ENCODE results near the gene FCN1.
"Not testable (repeated sequence)": the region's sequence is repeated elsewhere in the genome, so short reads cannot be mapped to it uniquely, and the experiment has no call there.

The FCN1 gene

DNA sequence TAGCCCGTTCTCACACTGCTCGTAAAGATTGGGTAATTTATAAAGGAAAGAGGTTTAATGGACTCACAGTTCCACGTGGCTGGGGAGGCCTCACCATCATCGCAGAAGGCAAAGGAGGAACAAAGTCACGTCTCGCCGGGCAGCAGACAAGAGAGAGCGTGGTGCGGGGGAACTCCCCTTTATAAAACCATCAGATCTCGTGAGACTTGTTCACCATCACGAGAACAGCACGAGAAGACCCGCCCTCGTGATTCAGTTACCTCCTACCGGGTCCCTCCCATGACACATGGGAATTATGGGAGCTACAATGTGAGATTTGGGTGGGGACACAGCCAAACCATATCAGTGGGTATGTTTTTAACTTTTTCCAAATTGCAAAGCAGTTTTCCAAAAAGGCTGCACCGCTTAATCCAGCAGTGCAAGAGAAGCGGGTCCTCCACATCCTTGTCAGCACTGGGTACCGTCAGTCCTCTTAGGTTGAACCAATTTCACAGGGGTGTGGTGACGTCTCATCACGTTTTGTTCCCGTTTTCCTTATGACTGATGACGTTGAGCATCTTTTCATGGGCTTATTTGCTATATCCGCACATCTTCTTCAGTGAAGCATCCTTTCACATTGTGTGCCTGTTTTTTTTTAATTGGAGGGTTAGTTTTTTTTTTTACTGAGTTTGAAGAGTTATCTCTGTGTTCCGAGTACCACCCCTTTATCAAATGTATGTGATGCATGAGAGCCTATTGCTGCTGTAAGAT lies 45.1 kb downstream of the FCN1 start:
- no peak for DNase-seq (ENCODE audit: low read depth in 2 of 2)

- no peak for DNase-seq (ENCODE audit: low read depth in 2 of 2)
Measured at GRCh38 chr9:134871697-134872340, 45.9 kb downstream of the FCN1 start.

DNA sequence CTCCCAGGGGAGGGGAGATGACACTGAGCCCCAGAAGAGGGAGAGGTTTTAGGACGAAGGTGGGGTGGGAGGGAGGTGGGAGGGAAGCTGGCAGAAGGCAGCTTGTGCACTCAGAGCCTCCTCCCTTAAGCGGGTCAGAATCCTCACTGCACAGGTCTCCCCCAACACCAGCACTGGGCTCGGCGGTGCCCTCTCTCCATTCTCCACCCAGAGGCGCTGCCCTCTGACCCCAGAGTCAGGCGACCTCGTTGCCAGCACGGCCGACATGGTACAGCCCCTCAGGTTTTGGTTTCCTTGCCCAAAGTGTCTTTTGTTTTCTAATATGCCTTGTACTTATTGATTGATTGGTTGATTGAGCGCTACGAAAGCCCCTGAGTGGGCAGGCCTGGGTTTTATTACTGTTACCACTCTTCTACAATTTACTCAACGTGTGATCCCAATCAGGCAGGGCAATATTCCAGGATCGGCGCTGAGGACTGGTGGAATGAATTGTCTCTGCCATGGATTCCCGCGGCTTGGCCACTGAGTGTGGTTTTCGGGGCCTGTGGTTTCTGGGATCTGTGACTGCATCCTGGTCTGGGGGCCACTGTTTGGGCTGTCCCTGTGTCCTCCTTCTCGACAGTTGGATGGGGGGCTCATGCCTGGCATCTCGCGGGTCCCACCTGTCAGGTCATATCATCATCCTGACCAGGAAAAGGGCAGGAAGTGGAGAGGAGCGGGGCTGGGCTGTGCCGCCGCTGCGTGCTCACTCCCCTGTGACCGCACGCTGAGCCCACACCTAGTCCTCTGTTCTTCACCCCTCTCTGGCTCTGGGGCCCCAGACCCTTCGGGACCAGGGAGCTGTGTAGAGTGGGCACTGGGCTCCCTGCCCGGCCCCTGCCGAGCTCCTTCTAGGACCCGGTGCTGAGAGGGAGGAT lies 46.7 kb downstream of the FCN1 start:
- no peak for DNase-seq (ENCODE audit: low read depth in 2 of 2)

DNA sequence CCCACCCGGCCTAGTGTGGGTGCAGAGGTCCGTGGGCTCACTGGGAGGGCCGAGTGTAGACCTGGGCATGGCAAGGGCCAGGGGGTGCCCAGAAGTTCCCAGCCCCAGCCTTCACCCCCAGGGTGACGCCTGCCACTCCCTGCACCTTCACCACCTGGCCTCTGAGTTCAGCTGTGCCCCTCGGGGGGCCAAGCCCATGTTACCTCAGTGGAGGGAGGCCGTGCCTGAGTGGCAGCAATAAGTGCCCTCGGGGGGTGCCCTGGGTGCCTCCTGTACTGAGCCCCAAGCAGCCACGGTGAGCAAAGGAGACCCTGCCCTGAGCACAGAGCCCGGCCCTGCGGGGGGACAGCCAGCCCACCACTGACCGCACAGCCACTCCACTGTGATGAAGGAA lies 47.4 kb downstream of the FCN1 start:
- DNase-seq (ENCODE audit: low read depth in 2 of 2) = no peak

GRCh38 chr9:134869554-134870300 lies 48.0 kb downstream of the FCN1 start:
- DNase-seq (ENCODE audit: low read depth in 2 of 2) = no peak

DNA sequence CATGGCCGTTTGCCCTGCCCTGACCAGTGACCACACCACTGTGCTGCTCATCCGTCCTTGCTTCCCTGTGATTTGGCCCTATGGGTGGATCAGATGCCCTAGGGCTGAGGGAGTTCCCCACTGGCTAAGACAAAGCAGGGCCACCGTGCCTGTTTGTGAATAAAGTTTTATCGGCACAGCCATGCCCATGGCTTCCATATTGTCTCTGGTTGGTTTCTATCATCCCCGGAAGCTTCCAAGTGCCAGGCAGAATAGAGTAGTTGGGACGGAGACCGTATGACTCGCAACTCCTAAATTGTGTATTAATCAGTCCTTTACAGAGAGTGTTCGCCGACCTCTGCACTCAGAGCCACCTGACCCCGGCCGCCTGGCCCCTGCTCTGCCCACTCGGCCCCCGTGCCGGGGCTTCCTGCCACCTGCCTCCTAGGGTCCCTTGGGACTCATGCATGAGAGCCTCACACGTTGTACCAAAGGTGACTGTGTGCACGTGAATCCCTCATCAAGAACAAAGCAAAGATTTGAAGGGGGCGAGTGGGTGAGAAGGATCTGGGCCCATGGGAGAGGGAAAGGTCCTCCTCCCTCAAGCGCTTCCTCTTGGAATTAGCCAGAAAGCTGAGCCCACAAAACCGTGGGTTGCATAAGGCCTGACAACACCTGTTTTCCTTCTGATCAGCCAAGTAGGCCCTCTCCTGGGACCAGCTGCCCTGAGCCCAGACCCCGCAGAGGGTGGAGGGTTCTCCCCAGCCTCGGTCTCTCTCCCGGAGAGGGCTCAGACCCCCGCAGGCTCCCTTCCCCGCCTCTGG lies 48.8 kb downstream of the FCN1 start:
- DNase-seq (ENCODE audit: low read depth in 2 of 2) = no peak

GRCh38 chr9:134867917-134868750 lies 49.6 kb downstream of the FCN1 start:
- DNase-seq (ENCODE audit: low read depth in 2 of 2) = no peak

- no peak for DNase-seq (ENCODE audit: low read depth in 2 of 2)
Measured at GRCh38 chr9:134864821-134865190, 52.9 kb downstream of the FCN1 start.

- no peak for DNase-seq (ENCODE audit: low read depth in 2 of 2)
Measured at GRCh38 chr9:134863941-134864820, 53.5 kb downstream of the FCN1 start.

DNA sequence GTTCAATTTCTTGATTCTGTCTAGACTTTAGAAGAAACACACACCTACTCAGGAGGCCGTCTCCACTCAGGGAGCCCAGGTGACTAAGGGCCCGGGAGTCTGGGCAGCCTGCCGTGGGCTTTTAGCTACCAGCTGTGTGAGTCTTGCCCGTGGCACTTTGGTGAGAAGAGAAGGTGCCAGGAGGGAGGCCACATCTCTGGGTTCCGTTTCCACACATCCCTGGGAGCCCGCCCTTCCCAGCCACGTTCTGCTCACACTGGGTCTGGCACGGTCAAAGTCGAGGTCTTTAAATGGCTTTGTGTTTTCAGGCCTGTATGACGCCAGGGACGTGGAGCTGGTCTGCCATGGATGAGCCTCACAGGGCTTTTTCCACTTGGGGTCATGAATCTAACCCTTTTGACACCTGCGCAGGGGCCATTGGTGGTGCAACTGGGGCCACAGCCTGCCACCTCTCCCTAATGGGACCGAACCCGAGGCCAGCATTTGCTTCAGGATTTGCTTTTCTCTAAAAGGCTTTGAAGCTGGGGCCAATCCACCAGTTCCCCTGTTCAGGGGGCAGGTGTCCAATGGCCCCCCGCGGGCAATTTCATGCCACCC lies 54.3 kb downstream of the FCN1 start:
- no peak for DNase-seq (ENCODE audit: low read depth in 2 of 2)

DNA sequence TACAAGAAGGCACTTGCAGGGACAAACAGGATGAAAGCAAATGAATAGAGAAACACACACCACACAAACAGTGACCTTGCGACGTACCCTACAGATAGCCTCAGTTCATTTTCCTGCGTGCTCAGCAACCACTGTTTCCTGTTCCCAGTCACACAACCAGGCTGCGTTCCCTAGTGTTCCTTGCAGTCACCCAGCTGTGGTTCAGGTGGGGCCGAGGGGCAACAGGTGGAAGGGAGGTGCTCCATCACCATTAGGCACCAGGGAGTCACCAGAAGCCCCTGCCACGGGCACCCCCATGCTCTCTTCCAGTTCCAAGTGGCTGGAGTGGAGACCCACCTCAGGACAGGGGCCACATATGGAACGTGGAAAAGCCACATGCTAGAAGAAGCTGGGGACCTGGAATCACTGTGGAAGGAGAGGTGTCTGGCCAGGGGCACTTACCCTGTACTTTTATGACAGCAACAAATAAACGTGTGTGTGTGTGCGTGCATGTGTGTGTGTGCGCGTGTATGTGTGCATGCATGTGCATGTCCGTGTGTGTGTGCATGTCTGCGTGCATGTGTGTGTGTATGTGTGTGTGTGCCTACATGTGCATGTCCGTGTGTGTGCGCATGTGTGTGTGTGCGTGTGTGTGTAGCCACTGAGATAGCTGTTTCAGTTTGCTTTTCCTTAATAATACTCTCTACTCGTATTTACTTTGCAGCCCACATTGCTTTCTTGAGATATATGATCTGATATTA lies 55.9 kb downstream of the FCN1 start:
- no peak for DNase-seq (ENCODE audit: low read depth in 2 of 2)

- no peak for DNase-seq (ENCODE audit: low read depth in 2 of 2)
Measured at GRCh38 chr9:134860510-134860909, 57.2 kb downstream of the FCN1 start.

DNA sequence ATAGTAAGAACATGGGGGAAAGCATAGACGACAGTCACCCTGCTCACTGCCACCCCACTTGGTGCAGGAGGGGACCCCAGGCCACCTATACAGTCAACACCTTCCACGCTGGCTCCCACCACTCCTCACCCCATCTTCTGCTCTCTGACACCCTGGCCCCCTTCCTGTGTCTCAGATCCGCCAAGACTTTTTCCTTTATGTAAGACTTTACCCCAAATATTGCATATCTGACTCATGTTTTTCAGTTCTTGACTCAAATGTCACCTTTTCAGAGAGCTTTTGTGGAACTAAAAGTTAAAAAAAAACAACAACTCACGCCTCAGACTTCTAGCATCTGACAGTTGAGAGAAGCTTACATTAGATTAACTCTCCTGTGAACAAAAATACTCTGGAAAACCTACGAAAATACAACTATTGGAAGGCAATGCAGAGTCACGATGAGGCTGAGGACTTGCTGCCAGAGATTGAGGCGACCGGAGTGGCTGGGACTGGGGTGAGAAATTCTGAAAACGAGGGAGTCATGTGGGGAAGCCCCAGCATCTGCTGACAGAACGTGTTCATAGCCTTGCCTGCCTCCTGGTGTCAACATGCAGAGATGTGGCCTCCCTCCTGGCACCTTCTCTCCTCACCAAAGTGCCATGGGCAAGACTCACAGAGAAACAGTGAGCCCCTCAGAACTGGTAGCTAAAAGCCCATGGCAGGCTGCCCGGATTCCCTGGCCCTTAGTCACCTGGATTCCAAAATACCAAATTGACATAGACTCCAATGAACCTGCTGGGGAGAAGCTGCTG lies 59.5 kb downstream of the FCN1 start:
- peak in 1 of 2 experiments; percentile 33 for DNase-seq (ENCODE audit: low read depth in 2 of 2)

DNA sequence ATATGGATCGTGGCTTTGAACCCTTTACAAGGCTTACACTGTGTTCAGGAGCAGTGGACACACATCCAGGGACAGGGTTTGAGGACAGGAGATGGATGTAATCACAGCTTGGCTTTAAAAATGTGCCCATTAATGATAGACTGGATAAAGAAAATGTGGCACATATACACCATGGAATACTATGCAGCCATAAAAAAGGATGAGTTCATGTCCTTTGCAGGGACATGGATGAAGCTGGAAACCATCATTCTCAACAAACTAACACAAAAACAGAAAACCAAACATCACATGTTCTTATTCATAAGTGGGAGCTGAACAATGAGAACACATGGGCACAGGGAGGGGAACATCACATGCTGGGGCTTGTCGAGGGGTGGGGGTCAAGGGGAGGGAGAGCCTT lies 60.3 kb downstream of the FCN1 start:
- not testable (repeated sequence) for DNase-seq (ENCODE audit: low read depth in 2 of 2)

DNA sequence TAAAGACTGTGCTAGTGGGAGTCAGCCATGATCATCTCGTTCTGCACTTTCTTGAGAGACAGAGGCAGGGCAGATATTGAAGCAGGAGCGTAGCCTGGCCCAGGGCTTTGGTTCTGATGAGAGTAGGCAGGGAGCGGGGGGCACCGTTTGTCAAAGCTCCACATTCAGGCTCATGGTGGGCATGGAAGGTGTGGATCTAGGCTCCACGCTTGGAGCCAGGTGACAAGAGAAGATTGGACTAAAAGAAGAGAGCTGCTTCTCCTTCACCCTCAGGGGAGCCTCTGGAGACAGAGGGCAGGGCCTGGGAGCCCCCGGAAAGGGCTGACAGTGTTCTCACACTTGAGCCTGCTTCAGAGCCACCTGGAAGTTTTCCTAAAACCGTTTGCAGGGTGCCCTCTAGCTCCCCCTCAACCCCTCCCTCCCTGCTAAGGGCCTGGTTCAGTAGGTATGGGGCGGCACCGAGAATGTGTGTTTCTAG lies 61.8 kb downstream of the FCN1 start:
- no peak for DNase-seq (ENCODE audit: low read depth in 2 of 2)
